Loucy (cell line): ENCODE measurements around the gene PTGFRN.

Experiments used
- H2AFZ ChIP-seq: fragments of 200-600 bp; sonication (generic); 2 replicates; pipeline ENCODE4 v1.6.0; 2016; ENCODE audit warnings: antibody characterized with exemption, mild to moderate bottlenecking, low read length, moderate library complexity
- H3F3A ChIP-seq: fragments of 200-600 bp; 2 replicates; pipeline ENCODE4 v1.6.0; 2016; ENCODE audit warnings: antibody characterized with exemption, low read depth, mild to moderate bottlenecking
- H3K27me3 ChIP-seq: fragments of 200-600 bp; sonication (generic); 2 replicates; pipeline ENCODE4 v1.6.1; 2014; ENCODE audit warnings: low read length, mild to moderate bottlenecking; ENCODE audit not compliant: insufficient read depth, poor library complexity, severe bottlenecking
- H3K36me3 ChIP-seq: fragments of 200-600 bp; sonication (generic); 2 replicates; pipeline ENCODE4 v1.6.1; 2016; ENCODE audit warnings: low read length; ENCODE audit not compliant: insufficient read depth
- H3K4me1 ChIP-seq: fragments of 200-600 bp; sonication (generic); 2 replicates; pipeline ENCODE4 v1.5.1; 2014; ENCODE audit warnings: low read length, mild to moderate bottlenecking; ENCODE audit not compliant: insufficient read depth, poor library complexity, severe bottlenecking
- H3K4me2 ChIP-seq: fragments of 200-600 bp; sonication (generic); 2 replicates; pipeline ENCODE4 v1.6.0; 2014; ENCODE audit warnings: antibody characterized with exemption, low read length, low read depth, mild to moderate bottlenecking; ENCODE audit not compliant: poor library complexity, severe bottlenecking
- H3K4me3 ChIP-seq: fragments of 200-600 bp; sonication (generic); 2 replicates; pipeline ENCODE4 v1.5.1; 2014; ENCODE audit warnings: low read length, mild to moderate bottlenecking, mixed read lengths; ENCODE audit not compliant: poor library complexity, severe bottlenecking
- H3K79me2 ChIP-seq: fragments of 200-600 bp; sonication (generic); 2 replicates; pipeline ENCODE4 v1.6.1; 2014; ENCODE audit warnings: low read length; ENCODE audit not compliant: insufficient read depth
- H3K9ac ChIP-seq: fragments of 200-600 bp; sonication (generic); 2 replicates; pipeline ENCODE4 v1.6.0; 2014; ENCODE audit warnings: mild to moderate bottlenecking, low read depth, low read length, moderate library complexity; ENCODE audit not compliant: poor library complexity, severe bottlenecking
- H3K9me2 ChIP-seq: fragments of 200-600 bp; sonication (generic); replicated peaks from 2 replicates; pipeline ENCODE4 v1.6.1; 2016; ENCODE audit warnings: low read depth, low read length, mixed read lengths
- H3K9me3 ChIP-seq: fragments of 200-600 bp; sonication (generic); 2 replicates; pipeline ENCODE4 v1.6.1; 2014; ENCODE audit warnings: mild to moderate bottlenecking, antibody characterized with exemption, low read length, low read depth; ENCODE audit not compliant: insufficient read depth
- H4K20me1 ChIP-seq: fragments of 200-600 bp; sonication (generic); 2 replicates; pipeline ENCODE4 v1.6.0; 2014; ENCODE audit warnings: antibody characterized with exemption, low read length, mild to moderate bottlenecking; ENCODE audit not compliant: insufficient read depth, poor library complexity, severe bottlenecking
- EZH2phosphoT487 ChIP-seq: fragments of 200-600 bp; IDR thresholded peaks from 2 replicates; pipeline ENCODE4 v1.6.1; 2018; ENCODE audit warnings: antibody characterized with exemption, mild to moderate bottlenecking, moderate library complexity, borderline replicate concordance
- TF ChIP-seq, protein P1 (sequence below): fragments of 200-600 bp; sonication (generic); conservative IDR thresholded peaks from 2 replicates; pipeline ENCODE4 v1.5.1; 2014; ENCODE audit warnings: mild to moderate bottlenecking, antibody characterized with exemption, low read length

Gene PTGFRN

DNA sequence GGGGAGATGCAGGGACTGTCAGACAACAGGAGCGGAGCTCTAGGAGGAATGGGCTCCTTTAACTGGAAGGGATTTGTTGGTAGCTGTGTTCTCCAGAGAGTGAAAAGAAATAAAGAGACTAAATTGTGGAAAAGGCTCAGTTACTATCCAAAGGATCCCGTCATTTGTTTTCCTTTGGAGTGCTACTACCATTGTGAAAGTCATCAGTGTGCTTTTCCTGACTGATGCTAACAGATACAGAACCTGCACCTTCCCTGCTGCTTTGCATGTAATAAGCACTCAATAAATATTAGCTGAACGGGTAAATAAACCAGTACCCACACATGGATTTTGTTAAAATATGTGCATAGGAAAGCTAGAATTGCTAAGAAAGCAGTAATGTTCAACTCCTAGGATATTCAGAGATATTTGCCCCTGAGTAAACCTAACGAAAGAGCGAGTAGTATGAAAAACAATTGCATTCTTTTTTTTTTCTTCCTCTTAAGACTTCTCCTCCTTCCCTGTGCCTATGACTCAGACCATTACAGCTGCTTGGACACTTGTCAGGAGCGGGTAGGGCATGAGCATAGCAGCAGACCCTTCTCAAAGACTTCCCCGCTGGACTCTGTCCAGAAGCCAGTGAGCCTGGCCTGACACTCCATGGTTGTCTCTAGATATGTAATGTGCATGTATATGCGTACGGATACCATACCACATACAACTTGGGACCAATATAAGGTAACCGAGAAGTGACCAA, 41.7 kb downstream of the PTGFRN start:
- Histone ChIP-seq H3K4me3 (no peak overlapping the region), H2AFZ (no peak overlapping the region), H4K20me1 (no peaks in the 10 kb centered on the region), H3K36me3 (no peaks in the 10 kb centered on the region), H3K9ac (no peak overlapping the region), H3K4me1 (no peaks in the 10 kb centered on the region), H3K4me2 (no peak overlapping the region), H3K79me2 (no peaks in the 10 kb centered on the region), H3K27me3 (peaks cover 30% of the 10 kb centered on the region), H3F3A (no peaks in the 10 kb centered on the region), H3K9me2 (no peaks in the 10 kb centered on the region), H3K9me3 (no peaks in the 10 kb centered on the region)
- TF ChIP-seq, protein P1, sequence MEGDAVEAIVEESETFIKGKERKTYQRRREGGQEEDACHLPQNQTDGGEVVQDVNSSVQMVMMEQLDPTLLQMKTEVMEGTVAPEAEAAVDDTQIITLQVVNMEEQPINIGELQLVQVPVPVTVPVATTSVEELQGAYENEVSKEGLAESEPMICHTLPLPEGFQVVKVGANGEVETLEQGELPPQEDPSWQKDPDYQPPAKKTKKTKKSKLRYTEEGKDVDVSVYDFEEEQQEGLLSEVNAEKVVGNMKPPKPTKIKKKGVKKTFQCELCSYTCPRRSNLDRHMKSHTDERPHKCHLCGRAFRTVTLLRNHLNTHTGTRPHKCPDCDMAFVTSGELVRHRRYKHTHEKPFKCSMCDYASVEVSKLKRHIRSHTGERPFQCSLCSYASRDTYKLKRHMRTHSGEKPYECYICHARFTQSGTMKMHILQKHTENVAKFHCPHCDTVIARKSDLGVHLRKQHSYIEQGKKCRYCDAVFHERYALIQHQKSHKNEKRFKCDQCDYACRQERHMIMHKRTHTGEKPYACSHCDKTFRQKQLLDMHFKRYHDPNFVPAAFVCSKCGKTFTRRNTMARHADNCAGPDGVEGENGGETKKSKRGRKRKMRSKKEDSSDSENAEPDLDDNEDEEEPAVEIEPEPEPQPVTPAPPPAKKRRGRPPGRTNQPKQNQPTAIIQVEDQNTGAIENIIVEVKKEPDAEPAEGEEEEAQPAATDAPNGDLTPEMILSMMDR = no peak
- no peak for TF ChIP-seq EZH2phosphoT487

DNA sequence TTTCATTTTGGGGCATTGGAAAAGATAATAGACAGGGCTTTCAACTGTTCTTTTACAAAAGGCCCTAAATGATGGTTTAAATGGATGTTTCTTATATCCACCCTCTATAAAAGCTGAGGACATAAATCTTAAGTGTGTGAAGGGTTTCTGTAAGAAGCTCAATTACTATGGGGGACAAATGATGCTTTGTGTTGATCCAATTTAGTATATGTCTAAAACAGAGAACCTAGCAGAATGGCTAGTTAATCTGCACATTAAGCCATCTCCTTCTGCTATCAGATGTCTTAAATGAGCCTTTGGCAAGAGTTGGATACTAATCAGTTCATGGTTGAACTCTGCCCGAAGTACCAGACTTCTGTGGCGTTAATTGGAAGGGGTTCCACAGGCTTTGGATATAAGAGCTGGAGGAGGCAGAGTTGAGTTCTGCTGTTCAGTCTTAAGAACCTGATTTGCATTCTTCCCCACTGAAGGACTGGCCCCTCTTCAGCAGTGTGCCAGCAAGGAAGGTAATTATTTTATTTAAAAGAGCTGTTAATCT, 43.1 kb downstream of the PTGFRN start:
- Histone ChIP-seq H3K9me2 (no peaks in the 10 kb centered on the region), H3K4me3 (no peak overlapping the region), H3K9me3 (no peaks in the 10 kb centered on the region), H3K79me2 (no peaks in the 10 kb centered on the region), H3K9ac (no peak overlapping the region), H3K36me3 (no peaks in the 10 kb centered on the region), H3F3A (no peaks in the 10 kb centered on the region), H3K4me2 (no peak overlapping the region), H2AFZ (no peak overlapping the region), H3K27me3 (peaks cover 26% of the 10 kb centered on the region), H4K20me1 (no peaks in the 10 kb centered on the region), H3K4me1 (no peaks in the 10 kb centered on the region)
- no peak for TF ChIP-seq EZH2phosphoT487
- TF ChIP-seq, protein P1 = no peak

DNA sequence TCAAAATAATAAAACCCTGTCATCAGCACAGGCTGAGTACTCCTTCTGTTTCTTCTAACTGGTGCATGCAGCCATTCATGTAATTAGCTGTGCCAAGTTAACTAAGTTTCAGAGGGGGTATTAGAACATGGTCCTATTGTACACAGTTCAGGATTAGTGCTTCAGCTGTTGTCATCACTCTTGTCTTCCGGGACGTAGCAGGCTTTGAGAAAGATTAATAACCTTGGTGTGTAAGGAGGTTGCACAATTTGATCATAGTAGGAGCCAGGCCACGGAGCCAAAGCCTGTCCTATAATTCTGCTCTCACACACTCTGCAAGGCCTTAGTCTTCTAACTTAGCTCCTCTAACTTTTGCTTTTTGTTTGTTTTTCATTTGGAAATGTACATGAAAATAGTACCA, 44.7 kb downstream of the PTGFRN start:
- Histone ChIP-seq H4K20me1 (no peaks in the 10 kb centered on the region), H3K9ac (no peak overlapping the region), H3K79me2 (no peaks in the 10 kb centered on the region), H3K27me3 (peaks cover 42% of the 10 kb centered on the region), H3K9me3 (no peaks in the 10 kb centered on the region), H3K4me3 (no peak overlapping the region), H2AFZ (no peak overlapping the region), H3K4me1 (no peaks in the 10 kb centered on the region), H3F3A (no peaks in the 10 kb centered on the region), H3K4me2 (no peak overlapping the region), H3K9me2 (no peaks in the 10 kb centered on the region), H3K36me3 (no peaks in the 10 kb centered on the region)
- TF ChIP-seq, protein P1 = no peak
- no peak for TF ChIP-seq EZH2phosphoT487
